ENCODE measurements around the gene PSORS1C2.

DNA sequence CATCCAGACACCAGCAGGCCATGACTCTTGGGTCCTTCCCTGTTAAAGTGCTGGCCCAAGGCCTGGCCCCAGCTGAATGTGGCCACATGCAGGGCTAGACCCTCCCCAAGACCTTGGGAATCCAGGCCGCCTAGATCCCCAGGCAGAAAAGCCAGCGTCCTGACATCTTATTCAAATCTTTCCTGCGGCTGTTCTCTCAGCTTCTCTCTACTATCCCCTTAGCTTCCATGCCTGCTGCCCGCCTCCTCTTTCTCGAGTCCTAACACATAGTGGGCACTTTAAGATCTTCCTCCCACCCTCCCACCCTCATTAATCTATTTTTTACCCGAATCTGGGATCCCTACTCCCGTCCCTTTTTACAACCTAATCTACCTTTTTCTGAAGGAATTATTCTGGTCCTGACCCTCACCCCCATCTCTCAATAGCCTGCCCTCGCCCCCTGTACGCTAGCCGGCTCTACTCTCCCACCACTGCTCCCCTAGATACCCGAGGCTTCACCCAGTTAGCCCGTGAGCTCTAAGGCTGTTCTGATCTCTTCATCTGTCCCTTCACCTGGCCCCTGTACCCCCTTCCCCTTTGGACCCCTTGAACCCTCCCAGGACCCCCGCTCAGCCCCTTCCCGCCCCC, 18.8 kb upstream of the PSORS1C2 start, which contains the start of gene CCHCR1:
- TF ChIP-seq, protein P1, sequence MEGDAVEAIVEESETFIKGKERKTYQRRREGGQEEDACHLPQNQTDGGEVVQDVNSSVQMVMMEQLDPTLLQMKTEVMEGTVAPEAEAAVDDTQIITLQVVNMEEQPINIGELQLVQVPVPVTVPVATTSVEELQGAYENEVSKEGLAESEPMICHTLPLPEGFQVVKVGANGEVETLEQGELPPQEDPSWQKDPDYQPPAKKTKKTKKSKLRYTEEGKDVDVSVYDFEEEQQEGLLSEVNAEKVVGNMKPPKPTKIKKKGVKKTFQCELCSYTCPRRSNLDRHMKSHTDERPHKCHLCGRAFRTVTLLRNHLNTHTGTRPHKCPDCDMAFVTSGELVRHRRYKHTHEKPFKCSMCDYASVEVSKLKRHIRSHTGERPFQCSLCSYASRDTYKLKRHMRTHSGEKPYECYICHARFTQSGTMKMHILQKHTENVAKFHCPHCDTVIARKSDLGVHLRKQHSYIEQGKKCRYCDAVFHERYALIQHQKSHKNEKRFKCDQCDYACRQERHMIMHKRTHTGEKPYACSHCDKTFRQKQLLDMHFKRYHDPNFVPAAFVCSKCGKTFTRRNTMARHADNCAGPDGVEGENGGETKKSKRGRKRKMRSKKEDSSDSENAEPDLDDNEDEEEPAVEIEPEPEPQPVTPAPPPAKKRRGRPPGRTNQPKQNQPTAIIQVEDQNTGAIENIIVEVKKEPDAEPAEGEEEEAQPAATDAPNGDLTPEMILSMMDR (conservative IDR thresholded peaks at IDR 0.05; ENCODE audit: low read length): no peak
- TF ChIP-seq EZH2phosphoT487 (IDR thresholded peaks at IDR 0.05; ENCODE audit: borderline replicate concordance, low read depth, low read length): no peak

All from OCI-LY7 (cell line).